ENCODE results near the gene THTPA.

DNA sequence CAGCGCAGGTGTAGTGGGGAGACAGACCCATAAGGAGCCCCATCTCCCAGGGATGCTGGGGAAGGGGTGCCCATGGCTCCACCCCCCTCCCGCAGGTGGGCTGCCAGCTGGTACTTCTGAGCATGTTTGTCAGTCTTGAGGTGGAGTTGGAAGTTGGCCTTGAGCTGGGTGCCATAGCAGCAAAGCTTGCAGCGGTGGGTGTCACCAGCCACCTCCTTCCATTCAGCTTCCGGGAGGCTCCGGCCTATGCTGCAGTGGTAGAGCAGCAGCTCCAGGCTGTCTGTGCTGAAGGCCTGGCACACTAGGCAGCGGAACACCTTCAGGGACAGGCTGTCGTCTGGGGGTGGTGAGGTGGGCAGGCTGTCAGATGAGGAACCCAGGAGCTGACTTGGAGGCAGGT, 23.4 kb upstream of the THTPA start:
- TF ChIP-seq POLR2A (IDR thresholded peaks at IDR 0.05; ENCODE audit: low read length) (no peak), GATA1 (IDR thresholded peaks at IDR 0.05; ENCODE audit: low read depth, low read length) (no peak)

All from erythroblast (primary cell).